H54 (cell line): Measurements from ENCODE around the gene ANKRD40CL.

Source experiments
- DNase-seq: peaks from one replicate; pipeline ENCODE4 v3.0.0; 2011; ENCODE audit warnings: low spot score, mixed read lengths; ENCODE audit not compliant: insufficient read length
- FAIRE-seq: peaks from 3 replicates; lab custom pipeline; 2011; peaks lifted over from hg19 to GRCh38; lab: Jason Lieb, UNC
- POLR2A ChIP-seq: IDR thresholded peaks from 2 replicates; pipeline ENCODE4 v1.6.1; 2011; ENCODE audit warnings: low read depth, mild to moderate bottlenecking, low read length

The ANKRD40CL gene

GRCh38 chr17:50778471-50778870 lies 11.2 kb upstream of the ANKRD40CL start:
- FAIRE-seq (no peak), DNase-seq (no peak)
- TF ChIP-seq POLR2A, result no peak

DNA sequence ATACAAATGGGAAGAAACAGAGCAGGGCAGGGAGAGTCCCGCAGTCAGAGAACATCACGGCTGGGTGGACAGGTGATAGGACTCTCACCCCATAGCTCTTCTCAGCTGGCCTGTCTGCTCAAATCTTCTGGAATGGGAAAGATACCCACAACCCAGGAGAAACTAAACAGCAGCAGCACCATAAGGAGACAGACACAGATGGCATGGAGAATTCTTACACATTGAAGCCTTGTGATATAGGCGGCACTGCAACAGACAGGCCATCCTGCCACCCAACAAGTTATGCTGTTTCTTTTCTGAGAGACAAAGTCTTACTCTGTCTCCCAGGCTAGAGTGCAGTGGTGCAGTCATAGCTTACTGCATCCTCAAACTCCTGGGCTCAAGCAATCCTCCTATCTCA lies 8.6 kb upstream of the ANKRD40CL start:
- FAIRE-seq (no peak), DNase-seq (no peak)
- TF ChIP-seq POLR2A, result no peak

GRCh38 chr17:50774225-50774803 lies 7.0 kb upstream of the ANKRD40CL start:
- DNase-seq (no peak), FAIRE-seq (no peak)
- no peak for TF ChIP-seq POLR2A

DNA sequence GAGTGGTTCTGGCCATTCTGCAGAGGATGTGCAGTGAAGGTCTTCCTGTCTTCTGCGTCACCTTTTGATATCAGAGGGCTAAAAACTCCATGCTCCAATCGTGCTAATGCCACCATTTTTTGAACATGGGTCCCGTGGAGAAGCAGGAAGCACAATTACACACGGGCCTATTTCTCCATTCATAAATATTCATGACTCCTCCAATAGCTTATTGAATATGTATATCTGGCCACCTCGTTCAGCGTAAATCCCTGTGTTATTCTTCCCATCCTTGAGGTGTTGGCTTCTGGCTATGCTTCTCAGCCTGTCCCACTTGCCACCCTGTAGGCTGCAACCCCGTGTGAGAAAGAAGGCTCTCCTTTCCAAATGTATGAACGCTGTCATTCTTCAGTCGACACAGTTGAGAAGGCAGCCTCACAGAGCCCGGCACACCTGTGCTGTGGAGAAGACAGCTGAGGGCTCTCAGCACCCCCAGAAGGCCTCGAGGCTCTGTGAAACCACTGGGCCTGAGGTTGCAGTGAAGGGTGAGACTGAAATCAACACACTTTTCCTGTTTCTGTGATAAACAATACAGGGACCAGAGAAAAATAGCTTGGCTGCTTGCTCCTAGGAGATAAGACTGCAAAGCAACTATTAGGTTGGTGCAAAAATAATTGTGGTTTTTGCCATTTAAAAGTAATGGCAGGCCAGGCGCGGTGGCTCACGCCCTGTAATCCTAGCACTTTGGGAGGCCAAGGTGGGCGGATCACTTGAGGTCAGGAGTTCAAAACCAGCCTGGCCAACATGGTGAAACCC lies 4.9 kb upstream of the ANKRD40CL start:
- no peak for DNase-seq
- no peak for TF ChIP-seq POLR2A
- no peak for FAIRE-seq

DNA sequence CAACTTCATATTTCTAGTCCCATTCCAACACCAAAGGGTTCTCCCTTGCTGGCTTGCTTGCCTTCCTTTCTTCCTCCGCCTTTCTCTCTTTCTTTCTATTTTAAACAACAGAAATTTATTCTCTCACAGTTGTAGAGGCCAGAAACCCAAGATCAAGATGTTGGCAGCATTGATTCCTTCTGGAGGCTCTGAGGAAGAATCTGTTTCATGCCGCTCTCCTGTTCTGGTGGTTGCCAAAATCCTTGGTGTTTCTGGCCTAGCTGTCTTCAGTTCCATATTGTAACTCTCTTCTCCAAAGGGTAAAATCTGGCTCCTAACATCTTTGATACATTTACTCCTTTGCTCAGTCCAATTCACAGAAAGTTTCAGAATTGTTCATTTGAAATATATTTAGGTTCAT lies 3.0 kb upstream of the ANKRD40CL start:
- DNase-seq (no peak), FAIRE-seq (no peak)
- TF ChIP-seq POLR2A, result no peak

- FAIRE-seq (no peak), DNase-seq (no peak)
- TF ChIP-seq POLR2A, result no peak
These were observed 2.6 kb upstream of the ANKRD40CL start for GRCh38 chr17:50769884-50770283.

- DNase-seq (no peak), FAIRE-seq (no peak)
- TF ChIP-seq POLR2A, result no peak
These were observed 1.0 kb upstream of the ANKRD40CL start for GRCh38 chr17:50768346-50768761.

- no peak for TF ChIP-seq POLR2A
- FAIRE-seq, result no peak
- DNase-seq, result no peak
These were observed 288 bp downstream of the ANKRD40CL start for GRCh38 chr17:50767030-50767429.

- no peak for TF ChIP-seq POLR2A
- FAIRE-seq (no peak), DNase-seq (no peak)
These were observed 895 bp downstream of the ANKRD40CL start for GRCh38 chr17:50766222-50767023.

DNA sequence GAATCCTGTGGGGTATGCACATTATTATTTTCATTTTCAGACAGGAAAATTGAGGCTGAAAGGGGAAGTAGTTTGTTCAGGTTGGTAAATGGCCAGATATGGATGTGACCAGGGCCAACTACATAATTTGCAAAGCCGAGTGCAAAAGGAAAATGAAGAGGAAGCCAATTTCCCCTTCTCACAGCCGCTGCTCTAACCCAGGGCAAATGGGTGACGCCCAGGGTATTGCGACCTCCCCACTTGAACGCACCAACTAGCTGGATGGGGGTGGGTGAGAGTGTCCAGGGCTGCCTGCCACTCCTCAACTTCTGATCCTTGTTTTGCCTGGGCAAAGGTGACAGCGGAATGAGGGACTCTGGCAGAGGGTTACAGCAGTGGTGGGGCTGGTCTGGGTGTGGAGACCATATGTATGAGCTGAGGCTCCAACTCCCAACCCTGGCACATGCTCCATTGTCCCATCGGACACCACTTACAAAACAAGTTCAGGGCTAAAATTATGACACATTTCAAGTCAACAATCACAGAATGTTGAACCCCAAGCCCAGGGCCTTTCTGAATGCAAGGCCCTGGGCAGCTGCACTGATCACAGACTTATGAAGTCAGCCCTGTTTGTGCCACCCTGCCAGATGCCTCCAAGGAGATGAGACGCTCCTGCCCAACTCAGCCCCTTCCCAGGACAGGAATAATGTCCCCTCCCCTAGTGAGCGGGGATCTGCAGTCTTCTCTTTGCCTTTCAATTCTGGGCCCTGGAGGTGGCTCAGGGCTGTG lies 1.7 kb downstream of the ANKRD40CL start:
- TF ChIP-seq POLR2A, result no peak
- no peak for FAIRE-seq
- DNase-seq, result no peak

DNA sequence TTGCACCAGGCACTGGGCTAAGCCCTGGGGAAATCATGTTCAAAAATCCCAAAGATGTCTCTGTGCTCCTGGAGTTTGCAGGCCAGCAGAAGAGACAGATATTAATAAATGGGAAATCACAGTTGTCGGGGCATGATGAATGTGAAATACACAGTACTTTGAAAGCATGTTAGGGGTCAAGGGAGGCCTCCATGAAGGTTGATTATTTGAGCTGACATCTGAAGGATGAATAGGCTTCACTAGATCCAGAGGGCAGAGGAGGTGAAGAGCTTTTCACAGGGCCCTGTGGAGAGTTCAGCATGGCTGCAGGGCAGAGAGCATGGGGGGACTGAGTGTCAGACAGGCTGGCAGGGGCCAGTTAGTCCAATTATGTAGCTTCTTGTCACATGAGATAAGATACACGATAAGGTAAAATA lies 2.6 kb downstream of the ANKRD40CL start:
- FAIRE-seq (no peak), DNase-seq (no peak)
- TF ChIP-seq POLR2A, result no peak

DNA sequence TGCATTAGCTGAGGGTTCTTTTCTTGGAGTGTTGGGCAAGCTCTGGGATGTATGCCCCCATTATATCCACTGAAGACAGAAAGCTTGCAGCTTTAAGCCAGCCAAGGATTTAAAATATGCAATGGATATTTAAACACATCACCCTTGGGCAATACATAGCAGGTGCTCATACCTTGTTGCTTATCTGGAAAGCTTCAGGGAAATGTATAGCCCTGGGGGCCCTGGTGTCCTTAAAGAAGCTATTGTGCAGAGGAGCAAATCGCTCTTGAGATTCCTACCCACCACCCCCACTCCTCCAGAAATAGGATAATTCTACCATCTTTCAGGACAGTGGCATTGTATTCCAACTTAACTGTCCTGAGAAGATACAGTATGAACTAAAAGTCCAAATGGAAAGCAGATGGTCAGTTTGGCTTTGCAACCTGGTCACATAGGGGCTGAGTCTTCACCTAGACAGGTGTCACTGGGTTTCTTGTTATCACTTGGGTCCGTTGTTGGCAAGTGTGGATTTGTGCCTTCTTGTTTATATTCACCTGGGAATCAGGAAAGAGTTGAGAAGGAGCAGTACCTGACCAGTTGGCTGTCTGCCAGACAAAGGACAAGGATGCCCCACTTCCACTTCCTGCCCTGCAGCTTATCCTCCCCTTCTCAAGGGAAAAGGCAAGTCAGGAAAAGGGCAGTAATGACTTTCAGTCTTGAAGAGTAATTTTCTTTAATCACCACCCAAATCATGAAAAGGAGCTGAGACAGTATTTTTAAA lies 3.4 kb downstream of the ANKRD40CL start:
- no peak for DNase-seq
- FAIRE-seq, result no peak
- TF ChIP-seq POLR2A, result no peak

DNA sequence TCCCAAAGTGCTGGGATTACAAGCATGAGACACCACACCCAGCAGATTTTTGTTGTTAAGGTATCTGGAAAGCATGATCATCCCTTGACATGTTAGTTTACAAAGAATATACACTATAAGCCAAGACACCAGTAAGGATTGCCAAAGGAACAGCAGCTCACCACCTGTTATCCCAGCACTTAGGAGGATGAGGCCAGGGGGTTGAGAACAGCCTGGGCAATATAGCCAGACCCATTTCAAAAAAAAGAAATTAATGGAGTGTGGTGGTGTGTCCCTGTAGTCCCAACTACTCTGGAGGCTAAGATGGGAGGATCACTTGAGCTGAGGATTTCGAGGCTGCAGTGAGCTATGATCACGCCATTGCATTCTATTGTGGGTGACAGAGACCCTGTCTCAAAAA lies 5.1 kb downstream of the ANKRD40CL start:
- no peak for DNase-seq
- no peak for FAIRE-seq
- TF ChIP-seq POLR2A, result no peak
